GM12892 (cell line): Measurements from ENCODE around the gene ERCC2.

Experiments used
- POLR2AphosphoS5 ChIP-seq: IDR thresholded peaks from 2 replicates; pipeline ENCODE4 v1.6.1; 2011; ENCODE audit warnings: low read depth, low read length, control low read depth
- TAF1 ChIP-seq: IDR thresholded peaks from 2 replicates; pipeline ENCODE4 v1.6.1; 2011; ENCODE audit warnings: low read depth, mild to moderate bottlenecking, control low read depth, low read length, borderline replicate concordance

DNA sequence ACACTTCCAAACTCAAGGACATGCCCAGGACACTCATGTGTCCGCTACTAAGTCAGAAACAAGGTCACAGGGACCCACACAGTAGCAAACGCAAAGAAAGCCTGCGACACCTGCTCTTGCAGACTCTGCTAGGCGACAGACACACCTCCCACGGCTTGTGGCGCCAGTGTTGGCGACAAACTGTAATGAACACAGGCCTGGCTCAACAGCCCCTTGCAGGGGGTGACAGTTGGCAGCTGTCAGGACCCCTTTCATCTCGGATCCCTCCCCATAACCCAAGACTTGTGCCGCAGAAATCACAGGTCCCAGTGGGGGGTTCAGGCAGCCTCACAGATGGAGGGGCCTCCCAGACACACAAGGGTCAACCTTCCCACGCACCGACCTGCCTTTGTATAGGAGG is 48.1 kb downstream of the ERCC2 start:
- TF ChIP-seq POLR2AphosphoS5 (no peak), TAF1 (no peak)
